GM18519 (cell line): ENCODE measurements around the gene AP1B1.
"Not testable (repeated sequence)": the region's sequence is repeated elsewhere in the genome, so short reads cannot be mapped to it uniquely, and the experiment has no call there.

ENCODE experiments used
- ATAC-seq: cut with Tn5 transposase; IDR thresholded peaks from one replicate; pipeline ENCODE4 v1.9.1; 2021; ENCODE audit warnings: mild to moderate bottlenecking, moderate library complexity; ENCODE audit not compliant: unreplicated experiment, low FRiP score

The AP1B1 gene

GRCh38 chr22:29390270-29390669, 1.9 kb upstream of the AP1B1 start:
- no peak for ATAC-seq

- ATAC-seq: no peak
Observed at GRCh38 chr22:29388759-29389090, 355 bp upstream of the AP1B1 start.

- no peak for ATAC-seq
Observed at GRCh38 chr22:29386708-29387107, 1.7 kb downstream of the AP1B1 start.

- no peak for ATAC-seq
Observed at GRCh38 chr22:29385748-29386147, 2.6 kb downstream of the AP1B1 start.

GRCh38 chr22:29385151-29385704, 3.1 kb downstream of the AP1B1 start:
- no peak for ATAC-seq

- ATAC-seq: no peak
Observed at GRCh38 chr22:29383740-29384139, 4.6 kb downstream of the AP1B1 start.

- no peak for ATAC-seq
Observed at GRCh38 chr22:29382580-29383302, 5.6 kb downstream of the AP1B1 start.

- no peak for ATAC-seq
Observed at GRCh38 chr22:29380856-29381255, 7.5 kb downstream of the AP1B1 start.

GRCh38 chr22:29380032-29380781, 8.2 kb downstream of the AP1B1 start:
- no peak for ATAC-seq

- no peak for ATAC-seq
Observed at GRCh38 chr22:29379258-29379657, 9.1 kb downstream of the AP1B1 start.

- no peak for ATAC-seq
Observed at GRCh38 chr22:29377979-29378378, 10.4 kb downstream of the AP1B1 start.

- ATAC-seq: not testable (repeated sequence)
Observed at GRCh38 chr22:29376705-29377104, 11.7 kb downstream of the AP1B1 start.

GRCh38 chr22:29375398-29376076, 12.8 kb downstream of the AP1B1 start:
- ATAC-seq: no peak

- not testable (repeated sequence) for ATAC-seq
Observed at GRCh38 chr22:29374806-29375205, 13.6 kb downstream of the AP1B1 start.

- no peak for ATAC-seq
Observed at GRCh38 chr22:29374401-29374800, 14.0 kb downstream of the AP1B1 start.

- no peak for ATAC-seq
Observed at GRCh38 chr22:29370537-29370936, 17.8 kb downstream of the AP1B1 start.

GRCh38 chr22:29369460-29369859, 18.9 kb downstream of the AP1B1 start:
- ATAC-seq: no peak

GRCh38 chr22:29359469-29359868, 28.9 kb downstream of the AP1B1 start:
- ATAC-seq: no peak

- ATAC-seq: not testable (repeated sequence)
Observed at GRCh38 chr22:29357193-29357890, 31.0 kb downstream of the AP1B1 start.

GRCh38 chr22:29353860-29354259, 34.5 kb downstream of the AP1B1 start:
- no peak for ATAC-seq

GRCh38 chr22:29353286-29353685, 35.1 kb downstream of the AP1B1 start:
- ATAC-seq: no peak
